Measurements from ENCODE around the gene PLEKHA7.
"Not testable (repeated sequence)": the region's sequence is repeated elsewhere in the genome, so short reads cannot be mapped to it uniquely, and the experiment has no call there.

The PLEKHA7 gene

DNA sequence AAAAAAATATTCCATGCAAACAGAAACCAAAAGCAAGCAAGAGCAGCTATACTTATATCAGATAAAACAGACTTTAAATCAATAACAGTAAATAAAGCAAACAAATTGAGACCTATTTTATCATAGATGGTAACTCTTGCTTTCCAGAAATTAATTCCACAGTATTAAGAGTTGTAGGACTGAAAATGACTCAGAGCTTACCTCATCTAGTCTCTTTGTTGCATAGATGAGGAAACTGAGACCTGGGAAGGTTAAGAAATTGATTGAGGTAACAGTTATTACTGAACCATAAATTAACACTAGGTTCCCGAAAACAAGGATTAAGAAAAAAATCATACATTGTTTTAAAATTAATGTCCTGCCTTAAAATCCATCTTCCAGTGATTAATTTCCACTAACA is 123.8 kb downstream of the PLEKHA7 start:
- no peak for DNase-seq (ENCODE audit: low read depth)
- in situ Hi-C loops (cut with HindIII; ENCODE audit: low sequenced_read_pairs) = no loop called here
- TF ChIP-seq, protein P1, sequence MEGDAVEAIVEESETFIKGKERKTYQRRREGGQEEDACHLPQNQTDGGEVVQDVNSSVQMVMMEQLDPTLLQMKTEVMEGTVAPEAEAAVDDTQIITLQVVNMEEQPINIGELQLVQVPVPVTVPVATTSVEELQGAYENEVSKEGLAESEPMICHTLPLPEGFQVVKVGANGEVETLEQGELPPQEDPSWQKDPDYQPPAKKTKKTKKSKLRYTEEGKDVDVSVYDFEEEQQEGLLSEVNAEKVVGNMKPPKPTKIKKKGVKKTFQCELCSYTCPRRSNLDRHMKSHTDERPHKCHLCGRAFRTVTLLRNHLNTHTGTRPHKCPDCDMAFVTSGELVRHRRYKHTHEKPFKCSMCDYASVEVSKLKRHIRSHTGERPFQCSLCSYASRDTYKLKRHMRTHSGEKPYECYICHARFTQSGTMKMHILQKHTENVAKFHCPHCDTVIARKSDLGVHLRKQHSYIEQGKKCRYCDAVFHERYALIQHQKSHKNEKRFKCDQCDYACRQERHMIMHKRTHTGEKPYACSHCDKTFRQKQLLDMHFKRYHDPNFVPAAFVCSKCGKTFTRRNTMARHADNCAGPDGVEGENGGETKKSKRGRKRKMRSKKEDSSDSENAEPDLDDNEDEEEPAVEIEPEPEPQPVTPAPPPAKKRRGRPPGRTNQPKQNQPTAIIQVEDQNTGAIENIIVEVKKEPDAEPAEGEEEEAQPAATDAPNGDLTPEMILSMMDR (IDR thresholded peaks at IDR 0.05; ENCODE audit: low read depth, low read length, missing control alignments) = no peak
- H3K4me3 ChIP-seq (ENCODE audit: low read depth, low read length) = no peak overlapping the region

DNA sequence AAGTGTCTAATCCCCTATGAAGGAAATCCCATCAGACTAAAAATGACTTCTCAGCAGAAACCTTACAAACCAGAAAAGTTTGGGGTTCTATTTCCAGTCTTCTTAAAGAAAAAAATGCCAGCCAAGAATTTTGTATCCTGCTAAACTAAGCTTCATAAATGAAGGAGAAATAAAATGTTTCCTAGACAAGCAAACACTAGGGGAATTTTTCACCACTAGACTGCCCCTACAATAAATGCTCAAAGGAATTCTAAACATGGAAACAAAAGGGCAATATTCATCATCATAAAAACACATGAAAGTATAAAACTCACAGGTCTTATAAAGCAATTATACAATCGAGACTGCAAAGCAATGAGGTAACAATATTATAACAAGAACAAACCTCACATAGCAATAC is 124.3 kb downstream of the PLEKHA7 start:
- TF ChIP-seq, protein P1 (IDR thresholded peaks at IDR 0.05; ENCODE audit: low read depth, low read length, missing control alignments) = no peak
- in situ Hi-C loops (cut with HindIII; ENCODE audit: low sequenced_read_pairs) = no loop called here

DNA sequence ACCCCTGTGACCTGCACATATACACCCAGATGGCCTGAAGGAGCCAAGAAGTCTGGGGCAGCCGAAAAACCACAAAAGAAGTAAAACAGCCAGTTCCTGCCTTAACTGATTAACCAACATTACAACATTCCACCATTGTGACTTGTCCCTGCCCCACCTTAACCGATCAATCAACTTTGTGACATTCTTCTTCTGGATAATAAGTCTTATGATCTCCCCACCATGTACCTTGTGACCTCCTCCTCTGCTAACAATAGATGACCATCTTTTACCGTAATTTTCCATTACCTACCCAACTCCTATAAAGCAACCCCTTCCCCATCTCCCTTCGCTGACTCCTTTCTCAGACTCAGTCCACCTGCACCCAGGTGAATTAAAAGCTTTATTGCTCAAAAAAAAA is 125.2 kb downstream of the PLEKHA7 start:
- in situ Hi-C loops (cut with HindIII; ENCODE audit: low sequenced_read_pairs); DNase-seq (ENCODE audit: low read depth); H3K4me3 ChIP-seq (ENCODE audit: low read depth, low read length): not testable (repeated sequence)

More for the DNA sequence above, 124.3 kb downstream of the PLEKHA7 start:
- DNase-seq (ENCODE audit: low read depth) = no peak
- H3K4me3 ChIP-seq (ENCODE audit: low read depth, low read length) = no peak overlapping the region

DNA sequence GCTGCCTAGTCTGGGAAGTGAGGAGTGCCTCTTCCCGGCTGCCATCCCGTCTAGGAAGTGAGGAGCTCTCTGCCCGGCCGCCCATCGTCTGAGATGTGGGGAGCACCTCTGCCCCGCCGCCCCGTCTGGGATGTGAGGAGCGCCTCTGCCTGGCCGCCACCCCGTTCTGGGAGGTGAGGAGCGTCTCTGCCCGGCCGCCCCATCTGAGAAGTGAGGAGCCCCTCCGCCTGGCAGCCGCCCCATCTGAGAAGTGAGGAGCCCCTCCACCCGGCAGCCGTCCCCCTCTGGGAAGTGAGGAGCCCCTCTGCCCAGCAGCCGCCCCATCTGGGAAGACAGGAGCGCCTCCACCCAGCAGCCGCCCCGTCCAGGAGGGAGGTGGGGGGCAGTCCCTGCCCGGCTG is 126.3 kb downstream of the PLEKHA7 start:
- DNase-seq (ENCODE audit: low read depth); in situ Hi-C loops (cut with HindIII; ENCODE audit: low sequenced_read_pairs); H3K4me3 ChIP-seq (ENCODE audit: low read depth, low read length): not testable (repeated sequence)

DNA sequence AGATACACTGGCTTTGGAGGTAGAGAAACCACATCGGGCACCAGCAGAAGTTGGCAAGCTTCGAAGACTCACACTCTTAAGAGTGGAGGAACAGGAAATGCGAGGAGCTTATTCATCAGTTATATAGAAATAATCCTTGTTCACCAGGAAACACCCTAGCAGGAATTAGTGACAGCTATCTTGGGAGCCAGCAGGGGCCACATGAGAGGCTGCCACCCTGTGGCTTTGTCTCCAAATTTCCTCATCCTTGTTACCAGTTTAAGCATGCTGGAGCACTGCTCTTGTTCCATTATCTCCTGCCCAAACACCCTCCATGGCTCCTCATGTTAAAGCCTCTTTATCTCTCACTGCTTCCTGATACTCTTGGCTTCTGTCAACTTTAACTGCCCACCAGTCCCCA is 131.0 kb downstream of the PLEKHA7 start:
- in situ Hi-C loops (cut with HindIII; ENCODE audit: low sequenced_read_pairs) = no loop called here
- DNase-seq (ENCODE audit: low read depth) = no peak
- H3K4me3 ChIP-seq (ENCODE audit: low read depth, low read length) = no peak overlapping the region
- TF ChIP-seq, protein P1 (IDR thresholded peaks at IDR 0.05; ENCODE audit: low read depth, low read length, missing control alignments) = no peak

DNA sequence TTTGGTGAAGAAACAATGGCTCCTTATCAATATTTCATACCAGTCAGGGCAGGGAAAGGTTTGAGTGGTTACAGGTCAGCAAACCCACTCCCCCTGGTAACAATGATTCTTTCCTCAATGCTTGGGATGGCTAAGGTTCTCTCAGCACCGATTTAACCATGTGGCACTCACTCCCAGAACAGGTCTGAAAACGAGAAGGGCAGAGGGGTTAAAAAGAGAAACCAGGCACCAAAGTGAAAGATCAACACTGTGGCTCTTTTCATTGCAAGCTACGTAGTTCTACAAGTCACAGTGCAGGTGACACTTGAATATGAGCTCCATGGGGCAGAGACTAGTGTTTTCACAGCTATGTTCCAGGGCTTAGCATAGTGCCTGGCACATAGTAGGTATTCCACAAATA is 132.4 kb downstream of the PLEKHA7 start:
- in situ Hi-C loops (cut with HindIII; ENCODE audit: low sequenced_read_pairs) = no loop called here
- H3K4me3 ChIP-seq (ENCODE audit: low read depth, low read length) = no peak overlapping the region
- DNase-seq (ENCODE audit: low read depth) = no peak
- TF ChIP-seq, protein P1 (IDR thresholded peaks at IDR 0.05; ENCODE audit: low read depth, low read length, missing control alignments) = no peak

DNA sequence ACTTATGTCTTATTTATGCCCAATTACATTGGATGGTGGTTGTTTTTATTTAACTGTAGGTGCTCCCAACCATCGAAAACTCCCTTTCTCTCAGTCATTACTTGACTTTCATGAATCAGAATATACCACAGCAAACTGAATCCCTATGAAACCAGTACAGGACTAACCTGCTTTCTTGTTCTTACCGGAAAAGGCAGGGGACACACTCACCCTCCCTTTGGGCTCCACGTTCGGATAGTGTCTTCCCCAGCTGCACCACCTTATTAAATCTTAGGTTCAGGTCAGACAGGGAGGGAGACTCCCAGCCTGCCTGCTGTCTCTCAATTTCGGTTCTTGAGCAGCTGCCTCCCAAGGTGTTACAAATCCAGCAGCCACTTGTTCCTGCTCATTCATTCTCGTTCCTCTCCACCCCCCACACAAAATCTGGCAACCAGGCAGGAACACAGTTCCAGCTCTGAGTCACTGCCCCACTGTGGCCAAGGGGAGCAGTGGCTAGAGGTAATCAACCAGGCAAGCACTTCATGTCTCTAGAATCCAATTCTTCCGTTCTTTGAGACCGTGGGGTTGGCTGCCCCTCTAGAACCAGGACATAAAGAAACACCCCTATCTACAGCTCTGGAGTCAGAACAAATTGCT is 133.0 kb downstream of the PLEKHA7 start:
- DNase-seq (ENCODE audit: low read depth) = peak; percentile 55
- TF ChIP-seq, protein P1 (IDR thresholded peaks at IDR 0.05; ENCODE audit: low read depth, low read length, missing control alignments) = peak; percentile 65
- in situ Hi-C loops (cut with HindIII; ENCODE audit: low sequenced_read_pairs) = no loop called here
- no peak overlapping the region for H3K4me3 ChIP-seq (ENCODE audit: low read depth, low read length)
